ENCODE results near the gene EDEM1.

EDEM1 gene

DNA sequence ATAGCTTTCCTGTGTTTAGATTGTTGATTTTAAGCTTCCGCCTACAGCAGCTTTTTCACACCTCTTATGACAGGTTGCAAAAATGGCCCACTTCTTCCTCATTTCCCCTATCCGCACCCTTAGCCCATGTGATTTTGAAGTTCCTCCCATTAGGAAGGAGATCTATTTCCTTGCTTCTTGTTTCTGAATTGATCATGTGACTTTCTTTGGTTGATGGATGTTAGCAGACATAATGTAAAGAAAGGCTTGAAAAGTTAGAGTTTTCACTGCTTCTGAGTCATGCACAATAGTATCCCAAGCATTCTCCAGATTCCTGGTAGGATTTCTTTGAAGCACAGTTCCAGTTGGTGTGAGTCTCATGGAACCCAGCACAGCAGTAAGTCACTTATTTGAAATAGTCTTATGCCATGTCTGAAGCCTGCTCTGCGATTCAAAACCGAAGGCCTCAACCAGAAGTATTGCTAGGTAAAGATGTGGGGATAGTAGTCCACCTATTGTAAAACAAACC is 76.6 kb downstream of the EDEM1 start:
- in situ Hi-C loops (cut with MboI; ENCODE audit: low sequenced_read_pairs) = no loop called here

DNA sequence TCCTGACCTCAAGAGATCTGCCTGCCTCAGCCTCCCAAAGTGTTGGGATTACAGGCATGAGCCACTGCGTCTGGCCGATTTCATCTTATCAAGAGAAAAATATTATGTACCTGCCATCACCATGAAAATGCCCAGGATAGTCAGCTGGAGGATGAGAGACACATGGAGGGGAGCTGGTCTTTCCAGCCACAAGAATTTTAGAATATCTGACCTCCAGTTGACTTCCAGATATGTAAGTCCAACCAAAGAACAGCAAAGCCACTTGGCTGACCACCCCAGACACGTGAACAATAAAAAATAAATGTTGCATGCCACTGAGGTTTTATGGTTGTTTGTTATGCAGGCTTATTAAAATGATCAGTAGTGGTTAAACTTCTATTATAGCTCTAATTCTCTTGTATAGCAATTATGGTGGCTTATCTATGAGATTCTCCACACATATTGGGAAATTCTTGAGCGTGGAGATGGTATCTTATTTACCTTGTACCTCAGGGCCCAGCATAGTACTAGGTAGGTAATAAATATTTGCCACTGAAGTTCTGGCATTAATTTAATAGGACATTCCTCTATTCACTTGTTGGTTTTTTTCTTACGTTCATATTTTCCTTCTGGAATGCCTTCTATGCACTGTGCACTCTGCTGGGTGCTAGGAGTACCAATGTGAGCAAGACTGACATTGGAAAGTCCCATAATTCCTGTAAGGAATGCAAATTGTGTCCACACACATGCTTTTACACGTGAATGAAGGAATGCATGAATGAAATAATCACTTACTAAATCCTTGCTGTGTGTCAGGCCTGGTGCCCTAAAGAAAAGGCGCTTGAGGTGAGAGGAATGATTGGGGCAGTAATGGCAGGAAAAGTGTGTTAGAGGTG is 77.6 kb downstream of the EDEM1 start:
- in situ Hi-C loops (cut with MboI; ENCODE audit: low sequenced_read_pairs) = no loop called here

DNA sequence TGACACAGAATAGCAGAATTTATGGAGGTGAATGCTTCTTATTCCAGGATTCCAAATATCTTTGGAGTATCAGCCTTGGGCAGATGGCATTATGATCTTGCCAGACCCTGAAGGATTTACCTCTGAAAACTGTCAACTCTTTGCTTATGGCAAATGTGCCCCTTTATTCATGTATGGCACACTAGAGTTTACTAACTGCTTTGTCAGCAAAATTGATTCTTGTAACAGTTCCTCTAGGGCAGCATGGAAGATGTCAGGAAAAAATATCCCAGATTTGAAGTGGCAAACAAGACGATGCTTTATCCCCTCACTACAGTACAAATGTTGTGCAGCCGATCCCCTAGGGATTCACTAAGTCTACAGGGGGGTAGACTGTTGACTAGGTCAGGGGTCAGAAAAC is 79.7 kb downstream of the EDEM1 start:
- in situ Hi-C loops (cut with MboI; ENCODE audit: low sequenced_read_pairs) = no loop called here

DNA sequence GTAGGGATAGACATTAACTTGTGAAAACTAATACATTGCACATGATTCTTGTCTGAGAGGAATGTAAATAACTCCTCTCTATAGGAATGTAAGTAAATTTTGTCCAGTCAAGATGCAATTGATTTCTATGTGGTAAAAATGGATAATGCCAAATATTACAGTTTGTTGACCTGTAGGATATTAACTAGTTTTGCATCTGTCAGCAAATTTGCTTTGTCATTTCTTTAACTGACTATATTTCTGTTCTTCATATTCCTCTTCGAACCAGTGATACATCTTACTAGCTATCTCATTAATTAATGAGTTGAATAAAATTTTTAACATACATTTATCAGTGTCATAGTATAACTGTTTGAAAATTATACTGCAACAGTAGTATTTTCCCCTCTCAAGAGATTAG is 80.4 kb downstream of the EDEM1 start:
- in situ Hi-C loops (cut with MboI; ENCODE audit: low sequenced_read_pairs) = no loop called here

All from HL-60/S4 treated with phorbol 12-myristate 13-acetate at 8.2 ng/mL for 4 days and 3 days (cell line).